Neural cell (in vitro differentiated cells): ENCODE data around the gene ARL13A.

Experiments
- EP300 ChIP-seq: fragments of 450-650 bp; conservative IDR thresholded peaks from 2 replicates; pipeline ENCODE4 v1.6.1; 2014; ENCODE audit warnings: antibody characterized with exemption, mild to moderate bottlenecking, moderate library complexity; ENCODE audit not compliant: poor library complexity, severe bottlenecking
- EZH2 ChIP-seq: fragments of 200-600, 300-800 bp; shearing (Covaris generic), sonication (generic); IDR thresholded peaks from 2 replicates; pipeline ENCODE4 v1.6.1; 2014; ENCODE audit warnings: antibody characterized with exemption, low read length, borderline replicate concordance, mild to moderate bottlenecking; ENCODE audit not compliant: insufficient read depth, poor library complexity, severe bottlenecking
- MXI1 ChIP-seq: fragments of 450-650 bp; conservative IDR thresholded peaks from 2 replicates; pipeline ENCODE4 v1.6.1; 2014; ENCODE audit warnings: antibody characterized with exemption, mild to moderate bottlenecking; ENCODE audit not compliant: poor library complexity, severe bottlenecking
- POLR2AphosphoS5 ChIP-seq: IDR thresholded peaks from 2 replicates; pipeline ENCODE4 v1.6.1; 2012
- RAD21 ChIP-seq: fragments of 450-650 bp; conservative IDR thresholded peaks from 2 replicates; pipeline ENCODE4 v1.6.1; 2014; ENCODE audit warnings: antibody characterized with exemption, mild to moderate bottlenecking, moderate library complexity
- REST ChIP-seq: IDR thresholded peaks from 2 replicates; pipeline ENCODE4 v1.6.1; 2012; ENCODE audit warnings: borderline replicate concordance
- TAF1 ChIP-seq: IDR thresholded peaks from 2 replicates; pipeline ENCODE4 v1.6.1; 2012; ENCODE audit warnings: low read depth
- TF ChIP-seq, protein P1 (sequence below): fragments of 450-650 bp; IDR thresholded peaks from 2 replicates; pipeline ENCODE4 v1.5.1; 2014; ENCODE audit warnings: antibody characterized with exemption, mild to moderate bottlenecking, moderate library complexity; ENCODE audit not compliant: poor library complexity, severe bottlenecking

GRCh38 chrX:100946299-100946927 is 23.1 kb upstream of the ARL13A start:
- TF ChIP-seq RAD21 (no peak), EZH2 (no peak), POLR2AphosphoS5 (no peak), REST (no peak), EP300 (no peak), TAF1 (no peak), MXI1 (no peak)
- TF ChIP-seq, protein P1, sequence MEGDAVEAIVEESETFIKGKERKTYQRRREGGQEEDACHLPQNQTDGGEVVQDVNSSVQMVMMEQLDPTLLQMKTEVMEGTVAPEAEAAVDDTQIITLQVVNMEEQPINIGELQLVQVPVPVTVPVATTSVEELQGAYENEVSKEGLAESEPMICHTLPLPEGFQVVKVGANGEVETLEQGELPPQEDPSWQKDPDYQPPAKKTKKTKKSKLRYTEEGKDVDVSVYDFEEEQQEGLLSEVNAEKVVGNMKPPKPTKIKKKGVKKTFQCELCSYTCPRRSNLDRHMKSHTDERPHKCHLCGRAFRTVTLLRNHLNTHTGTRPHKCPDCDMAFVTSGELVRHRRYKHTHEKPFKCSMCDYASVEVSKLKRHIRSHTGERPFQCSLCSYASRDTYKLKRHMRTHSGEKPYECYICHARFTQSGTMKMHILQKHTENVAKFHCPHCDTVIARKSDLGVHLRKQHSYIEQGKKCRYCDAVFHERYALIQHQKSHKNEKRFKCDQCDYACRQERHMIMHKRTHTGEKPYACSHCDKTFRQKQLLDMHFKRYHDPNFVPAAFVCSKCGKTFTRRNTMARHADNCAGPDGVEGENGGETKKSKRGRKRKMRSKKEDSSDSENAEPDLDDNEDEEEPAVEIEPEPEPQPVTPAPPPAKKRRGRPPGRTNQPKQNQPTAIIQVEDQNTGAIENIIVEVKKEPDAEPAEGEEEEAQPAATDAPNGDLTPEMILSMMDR, result no peak
